NT2/D1 (cell line): ENCODE measurements around the gene RANGAP1.

Source experiments
- YY1 ChIP-seq: IDR thresholded peaks from 2 replicates; pipeline ENCODE4 v1.6.1; 2011; ENCODE audit not compliant: insufficient read length, insufficient read depth
- ZNF274 ChIP-seq: IDR thresholded peaks from 2 replicates; pipeline ENCODE4 v1.6.1; 2011; ENCODE audit warnings: mild to moderate bottlenecking, low read depth, low read length

GRCh38 chr22:41245917-41246499 lies 40.0 kb downstream of the RANGAP1 start:
- TF ChIP-seq ZNF274 (no peak), YY1 (no peak)
